HEK293 (cell line): ENCODE measurements around the gene SFXN2.
A peak's percentile ranks its signal among the peaks of the same experiment; 100 is the strongest.

ENCODE experiments used
- CTCF ChIA-PET: fragments of 350-600 bp; formaldehyde crosslinking; extraction: SDS; loops from one replicate; lab custom pipeline; 2021; ENCODE audit warnings: antibody characterized with exemption; lab: Yijun Ruan, JAX
- POLR2A ChIA-PET: fragments of 300-600 bp; formaldehyde crosslinking; extraction: SDS; loops from one replicate; lab custom pipeline; 2020; ENCODE audit warnings: antibody characterized with exemption, inconsistent platforms; lab: Yijun Ruan, JAX
- H3K27ac ChIP-seq: fragments of 200-500 bp; sonication (Bioruptor generic); 2 replicates; pipeline ENCODE4 v1.5.1; 2014; ENCODE audit warnings: low read depth, low read length, control low read depth, inconsistent platforms; ENCODE audit errors: extremely low read depth
- H3K36me3 ChIP-seq, 2 experiments: fragments of 200-500 bp in 1 of 2; sonication (Bioruptor generic) in 1 of 2; 1 replicate in 1 of 2; 2 replicates in 1 of 2; pipeline ENCODE4 v1.5.1; 2014 to 2017; ENCODE audit warnings: inconsistent platforms in 2 of 2, low read length in 2 of 2; ENCODE audit not compliant: control insufficient read depth in 2 of 2, insufficient read depth in 1 of 2
- H3K4me1 ChIP-seq: fragments of 200-500 bp; sonication (Bioruptor generic); 2 replicates; pipeline ENCODE4 v1.5.1; 2014; ENCODE audit warnings: mild to moderate bottlenecking, low read length, inconsistent platforms; ENCODE audit not compliant: control insufficient read depth, insufficient read depth
- H3K4me3 ChIP-seq: 2 replicates; pipeline ENCODE4 v1.5.1; 2011; ENCODE audit warnings: low read depth, mild to moderate bottlenecking, control low read depth, low read length, moderate library complexity
- H3K9me3 ChIP-seq: fragments of 200-500 bp; sonication (Bioruptor generic); 2 replicates; pipeline ENCODE4 v1.5.1; 2014; ENCODE audit warnings: low read depth, low read length, inconsistent platforms; ENCODE audit not compliant: control insufficient read depth, insufficient read depth
- ATF2 ChIP-seq: fragments of 450-650 bp; formaldehyde crosslinking; IDR thresholded peaks from 2 replicates; pipeline ENCODE4 v1.5.1; 2016; ENCODE audit warnings: missing biosample characterization, missing genetic modification characterization, low read depth
- ELK4 ChIP-seq: IDR thresholded peaks from 2 replicates; pipeline ENCODE4 v1.6.1; 2011; ENCODE audit warnings: mild to moderate bottlenecking, low read depth, low read length, borderline replicate concordance
- KLF1 ChIP-seq: fragments of 450-650 bp; formaldehyde crosslinking; IDR thresholded peaks from 2 replicates; pipeline ENCODE4 v1.5.1; 2016; ENCODE audit warnings: missing biosample characterization, missing genetic modification characterization
- OVOL3 ChIP-seq: fragments of 450-650 bp; formaldehyde crosslinking; IDR thresholded peaks from 2 replicates; pipeline ENCODE4 v1.5.1; 2016; ENCODE audit warnings: missing biosample characterization, missing genetic modification characterization
- SCRT2 ChIP-seq: fragments of 450-650 bp; formaldehyde crosslinking; IDR thresholded peaks from 2 replicates; pipeline ENCODE4 v1.5.1; 2016; ENCODE audit warnings: missing biosample characterization, missing genetic modification characterization
- ZBTB10 ChIP-seq: fragments of 450-650 bp; formaldehyde crosslinking; IDR thresholded peaks from 2 replicates; pipeline ENCODE4 v1.5.1; 2016; ENCODE audit warnings: missing biosample characterization, missing genetic modification characterization
- ZBTB21 ChIP-seq: fragments of 450-650 bp; formaldehyde crosslinking; IDR thresholded peaks from 2 replicates; pipeline ENCODE4 v1.5.1; 2017; ENCODE audit warnings: missing biosample characterization, missing genetic modification characterization
- ZBTB7A ChIP-seq: fragments of 450-650 bp; formaldehyde crosslinking; IDR thresholded peaks from 2 replicates; pipeline ENCODE4 v1.5.1; 2016; ENCODE audit warnings: low read depth, missing biosample characterization, missing genetic modification characterization
- ZEB2 ChIP-seq: fragments of 450-650 bp; formaldehyde crosslinking; IDR thresholded peaks from 2 replicates; pipeline ENCODE4 v1.5.1; 2016; ENCODE audit warnings: missing biosample characterization, missing genetic modification characterization
- ZNF148 ChIP-seq: fragments of 450-650 bp; formaldehyde crosslinking; IDR thresholded peaks from 2 replicates; pipeline ENCODE4 v1.5.0; 2017; ENCODE audit warnings: missing biosample characterization, missing genetic modification characterization, borderline replicate concordance
- ZNF169 ChIP-seq: fragments of 450-650 bp; formaldehyde crosslinking; IDR thresholded peaks from 2 replicates; pipeline ENCODE4 v1.5.1; 2016; ENCODE audit warnings: missing biosample characterization, missing genetic modification characterization
- ZNF18 ChIP-seq: fragments of 450-650 bp; formaldehyde crosslinking; IDR thresholded peaks from 2 replicates; pipeline ENCODE4 v1.5.1; 2016; ENCODE audit warnings: missing biosample characterization, missing genetic modification characterization
- ZNF311 ChIP-seq: fragments of 450-650 bp; formaldehyde crosslinking; IDR thresholded peaks from 2 replicates; pipeline ENCODE4 v1.5.1; 2017; ENCODE audit warnings: missing biosample characterization, missing genetic modification characterization, borderline replicate concordance
- ZNF324 ChIP-seq: fragments of 450-650 bp; formaldehyde crosslinking; IDR thresholded peaks from 2 replicates; pipeline ENCODE4 v1.5.1; 2016; ENCODE audit warnings: missing biosample characterization, missing genetic modification characterization
- ZNF596 ChIP-seq: fragments of 450-650 bp; IDR thresholded peaks from 2 replicates; pipeline ENCODE4 v1.5.0; 2018; ENCODE audit warnings: missing biosample characterization, mild to moderate bottlenecking, missing genetic modification characterization, moderate library complexity
- ZNF621 ChIP-seq: fragments of 450-650 bp; formaldehyde crosslinking; IDR thresholded peaks from 2 replicates; pipeline ENCODE4 v1.5.1; 2017; ENCODE audit warnings: missing biosample characterization, missing genetic modification characterization
- ZNF654 ChIP-seq: fragments of 450-650 bp; formaldehyde crosslinking; IDR thresholded peaks from 2 replicates; pipeline ENCODE4 v1.5.1; 2016; ENCODE audit warnings: low read depth, missing biosample characterization, missing genetic modification characterization
- ZNF670 ChIP-seq: fragments of 450-650 bp; formaldehyde crosslinking; IDR thresholded peaks from 2 replicates; pipeline ENCODE4 v1.5.1; 2016; ENCODE audit warnings: missing biosample characterization, missing genetic modification characterization, low read depth
- ZNF76 ChIP-seq: fragments of 450-650 bp; formaldehyde crosslinking; IDR thresholded peaks from 2 replicates; pipeline ENCODE4; 2016; ENCODE audit warnings: low read depth, missing biosample characterization, missing genetic modification characterization, borderline replicate concordance
- ZNF776 ChIP-seq: fragments of 450-650 bp; formaldehyde crosslinking; IDR thresholded peaks from 2 replicates; pipeline ENCODE4 v1.5.0; 2017; ENCODE audit warnings: missing biosample characterization, missing genetic modification characterization, borderline replicate concordance
- ZXDB ChIP-seq: fragments of 450-650 bp; formaldehyde crosslinking; IDR thresholded peaks from 2 replicates; pipeline ENCODE4 v1.5.1; 2016; ENCODE audit warnings: missing biosample characterization, missing genetic modification characterization

The SFXN2 gene

GRCh38 chr10:102773986-102774385 lies 59.5 kb downstream of the SFXN2 start (continued):
- TF ChIP-seq ATF2 (tag by site-specific recombination): no peak

- Histone ChIP-seq H3K4me1 (peaks cover 20% of the 10 kb centered on the region), H3K4me3 (peak overlapping the region; percentile 10; the same call in 1 of the 2 replicates), H3K27ac (peak overlapping the region; percentile 34)
- POLR2A ChIA-PET: interaction anchor here (0.6 to 2.6 kb wide), 10 partner anchors 8 to 895 kb away, joined by 3 to 14 read pairs (median 3); partner anchors contain the start of genes SFXN2, TAF5 and WBP1L
- TF ChIP-seq OVOL3 (tag by site-specific recombination) (no peak), ZNF670 (tag by site-specific recombination) (no peak), ZBTB10 (tag by site-specific recombination) (no peak), ZNF311 (tag by site-specific recombination) (no peak), ZNF621 (tag by site-specific recombination) (no peak), ZNF148 (tag by site-specific recombination) (no peak), ZBTB7A (no peak)
- TF ChIP-seq, all 188 proteins: peak for 0
- CTCF ChIA-PET: interaction anchor here (0.6 to 3.8 kb wide), 4 partner anchors 10 to 445 kb away, joined by 3 to 22 read pairs (median 3); no protein-coding TSS in a partner anchor
- Histone ChIP-seq H3K36me3 (no peaks in the 10 kb centered on the region), H3K9me3 (no peaks in the 10 kb centered on the region)
Observed at GRCh38 chr10:102775201-102775934, 60.9 kb downstream of the SFXN2 start.

- H3K9me3 ChIP-seq: no peaks in the 10 kb centered on the region
- no peaks in the 10 kb centered on the region for H3K36me3 ChIP-seq
- ChIA-PET POLR2A (interaction anchor here (0.6 to 2.6 kb wide), 11 partner anchors 9 to 896 kb away, joined by 3 to 14 read pairs (median 3); partner anchors contain the start of genes CYP17A1, SFXN2, TAF5 and WBP1L), CTCF (interaction anchor here (0.6 to 3.8 kb wide), 3 partner anchors 24 to 446 kb away, joined by 3 to 22 read pairs (median 3); no protein-coding TSS in a partner anchor)
- H3K4me1 ChIP-seq: peaks cover 17% of the 10 kb centered on the region
- H3K27ac ChIP-seq: peak overlapping the region; percentile 34
- H3K4me3 ChIP-seq: peak overlapping the region; percentile 26
- TF ChIP-seq ZNF18 (no peak), ZBTB21 (peak; percentile 67), ZXDB (tag by site-specific recombination) (0 out of 2 replicates have a peak, but pooled peaks have one; percentile 29), ZNF654 (tag by site-specific recombination) (no peak), ZNF776 (no peak), ZNF596 (no peak), ZNF670 (tag by site-specific recombination) (no peak), KLF1 (no peak), ELK4 (no peak), SCRT2 (tag by site-specific recombination) (no peak), ZEB2 (tag by site-specific recombination) (0 out of 2 replicates have a peak, but pooled peaks have one; percentile 14), ZNF76 (tag by site-specific recombination) (no peak), ZNF169 (no peak), ZNF324 (tag by site-specific recombination) (no peak)
Observed at GRCh38 chr10:102775935-102776669, 61.7 kb downstream of the SFXN2 start.
